ENCODE measurements around the gene KIF26B.

- no peak for TF ChIP-seq CTCF (IDR thresholded peaks at IDR 0.05; ENCODE audit: insufficient read depth, low read length, poor library complexity, severe bottlenecking)
- TF ChIP-seq EZH2phosphoT487 (conservative IDR thresholded peaks at IDR 0.05; ENCODE audit: low read length), result no peak
These were observed 562.8 kb downstream of the KIF26B start for GRCh38 chr1:245717611-245718010.

All from SU-DHL-6 (cell line).